Measurements from ENCODE around the gene COG5. TPM values are rescaled to one million over a fixed set of nuclear protein-coding genes. Genes with fewer than 3 reads are reported as not detected.

Gene COG5
- total RNA-seq, 1 experiment from 2014 or later, result 29.1 TPM

DNA sequence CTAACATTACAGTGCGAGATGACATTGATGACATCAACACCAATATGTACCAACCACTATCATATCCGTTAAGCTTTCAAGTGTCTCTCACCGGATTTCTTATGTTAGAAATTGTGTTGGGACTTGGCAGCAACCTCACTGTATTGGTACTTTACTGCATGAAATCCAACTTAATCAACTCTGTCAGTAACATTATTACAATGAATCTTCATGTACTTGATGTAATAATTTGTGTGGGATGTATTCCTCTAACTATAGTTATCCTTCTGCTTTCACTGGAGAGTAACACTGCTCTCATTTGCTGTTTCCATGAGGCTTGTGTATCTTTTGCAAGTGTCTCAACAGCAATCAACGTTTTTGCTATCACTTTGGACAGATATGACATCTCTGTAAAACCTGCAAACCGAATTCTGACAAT is 89.6 kb downstream of the COG5 start:
- Histone ChIP-seq H3K4me1 (ENCODE audit: control insufficient read depth, insufficient read depth, low read length) (no peaks in the 10 kb centered on the region), H3K27me3 (ENCODE audit: control insufficient read depth, insufficient read depth, low read length) (no peaks in the 10 kb centered on the region), H3K27ac (ENCODE audit: low read length) (no peak overlapping the region), H3K4me3 (ENCODE audit: low read depth in 2 of 2, low read length in 2 of 2) (no peak overlapping the region), H3K9me3 (ENCODE audit: control insufficient read depth, insufficient read depth, low read depth, low read length) (no peaks in the 10 kb centered on the region), H3K36me3 (ENCODE audit: control insufficient read depth, insufficient read depth, low read length) (no peaks in the 10 kb centered on the region)
- DNase-seq (ENCODE audit: low read depth, low spot score) (no peak), ATAC-seq (no peak)
- in situ Hi-C loops (cut with HindIII; ENCODE audit: low pct_unique_long_range_greater_than_20kb, low sequenced_read_pairs), result no loop called here
- ChIA-PET CTCF (no interaction called here), POLR2A (no interaction called here)
- intact Hi-C loops (cut with micrococcal nuclease; ENCODE audit: unreplicated experiment), result no loop called here
- BruUV-seq (replicated peaks), result no TSS peak
- TF ChIP-seq, protein P1, sequence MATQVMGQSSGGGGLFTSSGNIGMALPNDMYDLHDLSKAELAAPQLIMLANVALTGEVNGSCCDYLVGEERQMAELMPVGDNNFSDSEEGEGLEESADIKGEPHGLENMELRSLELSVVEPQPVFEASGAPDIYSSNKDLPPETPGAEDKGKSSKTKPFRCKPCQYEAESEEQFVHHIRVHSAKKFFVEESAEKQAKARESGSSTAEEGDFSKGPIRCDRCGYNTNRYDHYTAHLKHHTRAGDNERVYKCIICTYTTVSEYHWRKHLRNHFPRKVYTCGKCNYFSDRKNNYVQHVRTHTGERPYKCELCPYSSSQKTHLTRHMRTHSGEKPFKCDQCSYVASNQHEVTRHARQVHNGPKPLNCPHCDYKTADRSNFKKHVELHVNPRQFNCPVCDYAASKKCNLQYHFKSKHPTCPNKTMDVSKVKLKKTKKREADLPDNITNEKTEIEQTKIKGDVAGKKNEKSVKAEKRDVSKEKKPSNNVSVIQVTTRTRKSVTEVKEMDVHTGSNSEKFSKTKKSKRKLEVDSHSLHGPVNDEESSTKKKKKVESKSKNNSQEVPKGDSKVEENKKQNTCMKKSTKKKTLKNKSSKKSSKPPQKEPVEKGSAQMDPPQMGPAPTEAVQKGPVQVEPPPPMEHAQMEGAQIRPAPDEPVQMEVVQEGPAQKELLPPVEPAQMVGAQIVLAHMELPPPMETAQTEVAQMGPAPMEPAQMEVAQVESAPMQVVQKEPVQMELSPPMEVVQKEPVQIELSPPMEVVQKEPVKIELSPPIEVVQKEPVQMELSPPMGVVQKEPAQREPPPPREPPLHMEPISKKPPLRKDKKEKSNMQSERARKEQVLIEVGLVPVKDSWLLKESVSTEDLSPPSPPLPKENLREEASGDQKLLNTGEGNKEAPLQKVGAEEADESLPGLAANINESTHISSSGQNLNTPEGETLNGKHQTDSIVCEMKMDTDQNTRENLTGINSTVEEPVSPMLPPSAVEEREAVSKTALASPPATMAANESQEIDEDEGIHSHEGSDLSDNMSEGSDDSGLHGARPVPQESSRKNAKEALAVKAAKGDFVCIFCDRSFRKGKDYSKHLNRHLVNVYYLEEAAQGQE (IDR thresholded peaks at IDR 0.05; ENCODE audit: insufficient read depth in 1 of 2, low read depth in 2 of 2, low read length in 1 of 2), result no peak

DNA sequence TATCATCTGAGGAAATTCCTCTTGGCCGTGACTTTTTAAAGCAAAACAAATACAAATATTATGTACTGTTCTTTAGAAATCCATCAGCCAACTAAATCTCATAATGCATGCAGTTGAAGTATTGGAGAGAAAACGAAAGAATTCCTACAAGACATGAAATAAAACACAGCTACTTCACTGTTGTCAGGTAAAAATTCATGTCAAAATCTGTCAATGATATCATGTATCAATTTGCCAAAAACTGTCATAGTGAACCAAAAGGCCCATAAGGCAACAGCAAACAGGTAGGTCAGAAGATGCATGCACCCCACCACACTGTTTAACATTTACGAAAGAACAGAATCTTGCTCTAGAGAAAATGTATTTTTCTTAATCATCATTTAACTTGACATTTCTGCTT is 91.6 kb downstream of the COG5 start:
- no TSS peak for BruUV-seq (replicated peaks)
- ATAC-seq (no peak), DNase-seq (ENCODE audit: low read depth, low spot score) (no peak)
- no peaks in the 10 kb centered on the region for H3K36me3 ChIP-seq (ENCODE audit: control insufficient read depth, insufficient read depth, low read length)
- POLR2A ChIA-PET, result no interaction called here
- intact Hi-C loops (cut with micrococcal nuclease; ENCODE audit: unreplicated experiment) (no loop called here), in situ Hi-C loops (cut with HindIII; ENCODE audit: low pct_unique_long_range_greater_than_20kb, low sequenced_read_pairs) (no loop called here)
- no peaks in the 10 kb centered on the region for H3K4me1 ChIP-seq (ENCODE audit: control insufficient read depth, insufficient read depth, low read length)
- H3K4me3 ChIP-seq (ENCODE audit: low read depth in 2 of 2, low read length in 2 of 2), result no peak overlapping the region
- H3K9me3 ChIP-seq (ENCODE audit: control insufficient read depth, insufficient read depth, low read depth, low read length), result no peaks in the 10 kb centered on the region
- H3K27ac ChIP-seq (ENCODE audit: low read length), result no peak overlapping the region
- H3K27me3 ChIP-seq (ENCODE audit: control insufficient read depth, insufficient read depth, low read length), result no peaks in the 10 kb centered on the region
- TF ChIP-seq POLR2AphosphoS5 (IDR thresholded peaks at IDR 0.05; ENCODE audit: low read depth, low read length) (no peak), TCF7L2 (IDR thresholded peaks at IDR 0.05; ENCODE audit: low read depth, low read length) (no peak), SIN3A (IDR thresholded peaks at IDR 0.05; ENCODE audit: borderline replicate concordance, insufficient read depth, low read depth, low read length) (no peak)
- TF ChIP-seq, protein P2, sequence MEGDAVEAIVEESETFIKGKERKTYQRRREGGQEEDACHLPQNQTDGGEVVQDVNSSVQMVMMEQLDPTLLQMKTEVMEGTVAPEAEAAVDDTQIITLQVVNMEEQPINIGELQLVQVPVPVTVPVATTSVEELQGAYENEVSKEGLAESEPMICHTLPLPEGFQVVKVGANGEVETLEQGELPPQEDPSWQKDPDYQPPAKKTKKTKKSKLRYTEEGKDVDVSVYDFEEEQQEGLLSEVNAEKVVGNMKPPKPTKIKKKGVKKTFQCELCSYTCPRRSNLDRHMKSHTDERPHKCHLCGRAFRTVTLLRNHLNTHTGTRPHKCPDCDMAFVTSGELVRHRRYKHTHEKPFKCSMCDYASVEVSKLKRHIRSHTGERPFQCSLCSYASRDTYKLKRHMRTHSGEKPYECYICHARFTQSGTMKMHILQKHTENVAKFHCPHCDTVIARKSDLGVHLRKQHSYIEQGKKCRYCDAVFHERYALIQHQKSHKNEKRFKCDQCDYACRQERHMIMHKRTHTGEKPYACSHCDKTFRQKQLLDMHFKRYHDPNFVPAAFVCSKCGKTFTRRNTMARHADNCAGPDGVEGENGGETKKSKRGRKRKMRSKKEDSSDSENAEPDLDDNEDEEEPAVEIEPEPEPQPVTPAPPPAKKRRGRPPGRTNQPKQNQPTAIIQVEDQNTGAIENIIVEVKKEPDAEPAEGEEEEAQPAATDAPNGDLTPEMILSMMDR (IDR thresholded peaks at IDR 0.05), result no peak
- TF ChIP-seq, protein P1 (IDR thresholded peaks at IDR 0.05; ENCODE audit: insufficient read depth in 1 of 2, low read depth in 2 of 2, low read length in 1 of 2), result no peak
- CTCF ChIA-PET, result no interaction called here
